Chondrocyte (in vitro differentiated cells): ENCODE data around the gene NEGR1. TPM values are rescaled to one million over a fixed set of nuclear protein-coding genes. Genes with fewer than 3 reads are reported as not detected.

Experiments
- DNase-seq: peaks from one replicate; pipeline ENCODE4 v3.0.0; 2021; ENCODE audit warnings: mixed read lengths, low spot score
- H3K27ac Mint-ChIP-seq: one replicate; pipeline ENCODE4 v1.8.0; 2021; ENCODE audit warnings: mild to moderate bottlenecking, moderate library complexity, mixed read lengths; ENCODE audit not compliant: unreplicated experiment
- H3K27me3 Mint-ChIP-seq: 2 replicates; pipeline ENCODE4 v1.8.0; 2021; ENCODE audit warnings: low read depth, mixed read lengths
- H3K36me3 Mint-ChIP-seq: 2 replicates; pipeline ENCODE4 v1.8.0; 2021; ENCODE audit warnings: low read depth, mixed read lengths
- H3K4me1 Mint-ChIP-seq: 2 replicates; pipeline ENCODE4 v1.8.0; 2021; ENCODE audit warnings: low read depth, mild to moderate bottlenecking, mixed read lengths
- H3K4me3 Mint-ChIP-seq: one replicate; pipeline ENCODE4 v1.8.0; 2021; ENCODE audit warnings: mild to moderate bottlenecking, moderate library complexity, mixed read lengths; ENCODE audit not compliant: unreplicated experiment
- H3K9me3 Mint-ChIP-seq: 2 replicates; pipeline ENCODE4 v1.8.0; 2021; ENCODE audit warnings: low read depth, mixed read lengths
- CTCF ChIP-seq: fragments of 200-600 bp; sonication (generic); IDR thresholded peaks from 2 replicates; pipeline ENCODE4 v1.5.0; 2021; ENCODE audit warnings: antibody characterized with exemption, mild to moderate bottlenecking, moderate library complexity
- total RNA-seq: library from RNA; stranded (reverse); gene quantifications from 3 replicates; pipeline ENCODE4 v1.2.1, GENCODE V29; 2021

NEGR1 gene
- total RNA-seq, 1 donor from 2014 or later = 7.7 TPM

GRCh38 chr1:71721532-71721931 is 560.8 kb downstream of the NEGR1 start:
- Mint-ChIP-seq H3K4me1 (no peaks in the 10 kb centered on the region), H3K9me3 (peaks cover 3% of the 10 kb centered on the region), H3K27me3 (peaks cover 1% of the 10 kb centered on the region), H3K36me3 (no peaks in the 10 kb centered on the region), H3K27ac (no peak overlapping the region), H3K4me3 (no peak overlapping the region)
- no peak for TF ChIP-seq CTCF
- no peak for DNase-seq

- H3K27ac Mint-ChIP-seq = no peak overlapping the region
- no peaks in the 10 kb centered on the region for H3K36me3 Mint-ChIP-seq
- H3K4me3 Mint-ChIP-seq = no peak overlapping the region
- peaks cover 17% of the 10 kb centered on the region for H3K9me3 Mint-ChIP-seq
- H3K4me1 Mint-ChIP-seq = no peaks in the 10 kb centered on the region
- TF ChIP-seq CTCF = no peak
- no peak for DNase-seq
- no peaks in the 10 kb centered on the region for H3K27me3 Mint-ChIP-seq
Measured at GRCh38 chr1:71719330-71719729, 563.0 kb downstream of the NEGR1 start.

DNA sequence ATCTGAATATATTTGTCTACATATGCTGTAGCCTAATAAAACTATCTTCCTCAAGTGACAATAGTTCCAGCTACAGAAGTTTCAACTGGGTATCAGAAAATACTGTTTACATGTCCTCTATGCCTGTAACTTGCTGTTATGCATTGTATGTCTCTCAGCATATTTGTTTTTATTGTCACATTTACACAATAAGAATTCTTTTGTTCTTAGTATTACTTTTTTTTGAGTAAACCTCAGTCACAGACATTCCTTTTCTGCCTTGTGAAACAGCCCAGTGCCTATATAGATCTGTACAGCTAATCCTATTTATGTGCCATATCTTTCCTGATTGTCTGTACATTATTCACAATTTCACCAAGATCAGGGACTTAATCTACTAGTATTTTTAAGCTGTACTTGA is 565.2 kb downstream of the NEGR1 start:
- Mint-ChIP-seq H3K4me1 (no peaks in the 10 kb centered on the region), H3K27ac (no peak overlapping the region), H3K36me3 (no peaks in the 10 kb centered on the region), H3K4me3 (no peak overlapping the region), H3K27me3 (no peaks in the 10 kb centered on the region), H3K9me3 (peaks cover 17% of the 10 kb centered on the region)
- no peak for DNase-seq
- TF ChIP-seq CTCF = no peak

DNA sequence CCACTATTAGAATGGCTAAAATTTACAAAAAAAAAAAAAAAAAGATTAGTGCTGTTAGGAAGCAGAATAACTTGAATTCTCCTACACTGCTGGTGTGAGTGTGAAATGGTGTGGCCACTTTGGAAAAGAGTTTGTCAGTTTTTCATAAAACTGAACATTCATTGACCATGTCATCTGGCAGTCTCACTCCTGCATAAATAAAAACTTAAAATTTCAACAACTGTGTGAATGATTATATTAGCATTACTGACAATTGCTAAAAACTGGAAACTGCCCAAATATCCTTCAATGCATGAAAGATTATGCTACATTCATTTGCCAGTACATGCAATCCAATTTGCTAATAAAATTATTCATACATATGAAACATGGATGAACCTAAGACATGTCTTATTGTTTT is 570.9 kb downstream of the NEGR1 start:
- DNase-seq = no peak
- no peaks in the 10 kb centered on the region for H3K36me3 Mint-ChIP-seq
- no peak for TF ChIP-seq CTCF
- H3K9me3 Mint-ChIP-seq = peaks cover 22% of the 10 kb centered on the region
- H3K27ac Mint-ChIP-seq = no peak overlapping the region
- no peaks in the 10 kb centered on the region for H3K4me1 Mint-ChIP-seq
- H3K27me3 Mint-ChIP-seq = no peaks in the 10 kb centered on the region
- H3K4me3 Mint-ChIP-seq = no peak overlapping the region

DNA sequence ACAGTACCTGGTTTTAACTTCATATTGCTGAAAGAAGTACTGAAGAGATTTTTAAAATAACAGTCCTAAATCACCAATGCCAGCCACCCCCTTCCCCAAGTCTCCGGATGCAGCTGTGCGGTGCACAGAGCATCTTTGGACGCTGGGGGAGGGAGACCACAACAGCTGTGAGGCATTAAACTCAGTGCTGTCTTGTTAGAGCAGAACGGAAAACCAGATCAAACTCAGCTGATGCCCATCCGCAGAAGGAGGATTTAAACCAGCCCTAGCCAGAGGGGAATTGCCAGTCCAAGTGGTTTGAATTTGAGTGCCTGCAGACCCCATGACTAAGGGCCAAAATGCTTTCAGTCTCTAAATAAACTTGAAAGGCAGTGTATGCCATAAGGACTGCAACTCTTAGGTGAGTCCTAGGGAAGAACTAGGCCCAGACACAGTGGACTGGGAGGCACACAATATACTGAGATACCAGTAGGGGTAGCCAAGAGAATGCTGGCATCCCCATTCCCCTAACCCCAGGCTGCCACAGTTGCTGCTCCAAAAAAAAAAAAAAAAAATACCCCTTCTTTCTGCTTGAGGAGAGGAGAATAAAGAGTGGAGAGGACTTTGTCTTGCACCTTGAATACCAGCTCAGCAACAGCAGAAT is 576.2 kb downstream of the NEGR1 start:
- Mint-ChIP-seq H3K27ac (no peak overlapping the region), H3K27me3 (no peaks in the 10 kb centered on the region), H3K9me3 (peaks cover 21% of the 10 kb centered on the region), H3K4me1 (no peaks in the 10 kb centered on the region), H3K4me3 (no peak overlapping the region), H3K36me3 (peaks cover 3% of the 10 kb centered on the region)
- no peak for DNase-seq
- TF ChIP-seq CTCF = no peak
